CD4-positive, alpha-beta T cell treated with Interleukin-21 for 1 hour (primary cell): Measurements from ENCODE around the gene MOCOS.

Experiments used
- DNase-seq: peaks from one replicate; pipeline ENCODE4 v3.0.0-alpha.2; 2020

MOCOS gene

GRCh38 chr18:36179562-36180355 lies 7.5 kb upstream of the MOCOS start:
- no peak for DNase-seq

GRCh38 chr18:36181441-36181840 lies 5.9 kb upstream of the MOCOS start:
- no peak for DNase-seq

- DNase-seq, result no peak
Measured at GRCh38 chr18:36181898-36182506, 5.3 kb upstream of the MOCOS start.

GRCh38 chr18:36183033-36183432 lies 4.3 kb upstream of the MOCOS start:
- DNase-seq, result no peak

- no peak for DNase-seq
Measured at GRCh38 chr18:36183987-36184386, 3.3 kb upstream of the MOCOS start.

GRCh38 chr18:36185157-36185556 lies 2.1 kb upstream of the MOCOS start:
- no peak for DNase-seq

GRCh38 chr18:36185901-36186460 lies 1.3 kb upstream of the MOCOS start:
- no peak for DNase-seq

GRCh38 chr18:36186461-36187192 lies 670 bp upstream of the MOCOS start:
- DNase-seq, result no peak

GRCh38 chr18:36187826-36188721 lies 777 bp downstream of the MOCOS start:
- no peak for DNase-seq

GRCh38 chr18:36188916-36189315 lies 1.6 kb downstream of the MOCOS start:
- no peak for DNase-seq

GRCh38 chr18:36189486-36189885 lies 2.2 kb downstream of the MOCOS start:
- no peak for DNase-seq

GRCh38 chr18:36191286-36191685 lies 4.0 kb downstream of the MOCOS start:
- DNase-seq, result no peak

GRCh38 chr18:36191711-36192110 lies 4.4 kb downstream of the MOCOS start:
- DNase-seq, result no peak

- no peak for DNase-seq
Measured at GRCh38 chr18:36194600-36195315, 7.5 kb downstream of the MOCOS start.

- DNase-seq, result no peak
Measured at GRCh38 chr18:36195427-36196122, 8.3 kb downstream of the MOCOS start.

- DNase-seq, result no peak
Measured at GRCh38 chr18:36196238-36196995, 9.1 kb downstream of the MOCOS start.

- no peak for DNase-seq
Measured at GRCh38 chr18:36197511-36198166, 10.3 kb downstream of the MOCOS start.

- no peak for DNase-seq
Measured at GRCh38 chr18:36199691-36200295, 12.5 kb downstream of the MOCOS start.

GRCh38 chr18:36200354-36200771 lies 13.1 kb downstream of the MOCOS start:
- DNase-seq, result no peak
